ENCODE measurements around the gene SCAF11. TPM values are rescaled to one million over a fixed set of nuclear protein-coding genes. Genes with fewer than 3 reads are reported as not detected.

Gene SCAF11
- total RNA-seq, 1 donor from 2014 or later, result 152 TPM

- DNase-seq (ENCODE audit: low spot score), result no peak
- H3K27ac Mint-ChIP-seq, result no peak overlapping the region
- no peak overlapping the region for H3K27ac ChIP-seq
- no peak overlapping the region for H3K4me3 ChIP-seq
- peaks cover 31% of the 10 kb centered on the region for H3K36me3 Mint-ChIP-seq
- no peak overlapping the region for H3K9ac ChIP-seq
- peaks cover under 1% of the 10 kb centered on the region for H3K4me1 ChIP-seq
- no peaks in the 10 kb centered on the region for H3K27me3 Mint-ChIP-seq (ENCODE audit: insufficient read depth, low read depth)
- no peak overlapping the region for H3K4me2 ChIP-seq
- H3K9me3 ChIP-seq (ENCODE audit: low read depth), result peaks cover 6% of the 10 kb centered on the region
- no peak overlapping the region for H3K4me3 Mint-ChIP-seq
- no peaks in the 10 kb centered on the region for H3K27me3 ChIP-seq
- no peaks in the 10 kb centered on the region for H3K79me2 ChIP-seq (ENCODE audit: low read depth)
- H2AFZ ChIP-seq (replicated peaks), result no peak overlapping the region
- H3K9me3 Mint-ChIP-seq, result peaks cover 5% of the 10 kb centered on the region
- no peaks in the 10 kb centered on the region for H4K20me1 ChIP-seq (ENCODE audit: low read depth)
- no peaks in the 10 kb centered on the region for H3K4me1 Mint-ChIP-seq
- H3K36me3 ChIP-seq, result peaks cover 17% of the 10 kb centered on the region
- H3F3A ChIP-seq (ENCODE audit: low read depth), result peaks cover 8% of the 10 kb centered on the region
- TF ChIP-seq EZH2phosphoT487 (IDR thresholded peaks at IDR 0.05), result no peak
- TF ChIP-seq, protein P1, sequence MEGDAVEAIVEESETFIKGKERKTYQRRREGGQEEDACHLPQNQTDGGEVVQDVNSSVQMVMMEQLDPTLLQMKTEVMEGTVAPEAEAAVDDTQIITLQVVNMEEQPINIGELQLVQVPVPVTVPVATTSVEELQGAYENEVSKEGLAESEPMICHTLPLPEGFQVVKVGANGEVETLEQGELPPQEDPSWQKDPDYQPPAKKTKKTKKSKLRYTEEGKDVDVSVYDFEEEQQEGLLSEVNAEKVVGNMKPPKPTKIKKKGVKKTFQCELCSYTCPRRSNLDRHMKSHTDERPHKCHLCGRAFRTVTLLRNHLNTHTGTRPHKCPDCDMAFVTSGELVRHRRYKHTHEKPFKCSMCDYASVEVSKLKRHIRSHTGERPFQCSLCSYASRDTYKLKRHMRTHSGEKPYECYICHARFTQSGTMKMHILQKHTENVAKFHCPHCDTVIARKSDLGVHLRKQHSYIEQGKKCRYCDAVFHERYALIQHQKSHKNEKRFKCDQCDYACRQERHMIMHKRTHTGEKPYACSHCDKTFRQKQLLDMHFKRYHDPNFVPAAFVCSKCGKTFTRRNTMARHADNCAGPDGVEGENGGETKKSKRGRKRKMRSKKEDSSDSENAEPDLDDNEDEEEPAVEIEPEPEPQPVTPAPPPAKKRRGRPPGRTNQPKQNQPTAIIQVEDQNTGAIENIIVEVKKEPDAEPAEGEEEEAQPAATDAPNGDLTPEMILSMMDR (IDR thresholded peaks at IDR 0.05), result no peak
- TF ChIP-seq EZH2 (IDR thresholded peaks at IDR 0.05), result no peak
Measured at GRCh38 chr12:45887544-45887943, 102.8 kb downstream of the SCAF11 start.

DNA sequence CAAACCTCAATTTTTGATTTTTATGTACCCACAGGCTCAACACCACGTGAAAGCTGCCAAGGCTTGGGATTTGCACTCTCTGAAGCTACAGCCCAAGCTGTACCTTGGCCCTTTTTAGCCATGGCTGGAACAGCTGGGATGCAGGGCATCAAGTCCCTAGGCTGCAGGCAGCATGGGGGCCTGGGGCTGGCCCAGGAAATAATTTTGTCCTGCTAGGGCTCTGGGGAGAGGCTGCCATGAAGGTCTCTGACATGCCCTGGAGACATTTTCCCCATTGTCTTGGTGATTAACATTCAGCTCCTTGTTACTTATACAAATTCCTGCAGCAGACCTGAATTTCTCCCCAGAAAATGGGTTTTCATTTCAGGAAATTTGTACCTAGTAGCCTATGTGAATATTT is 103.7 kb downstream of the SCAF11 start:
- Histone ChIP-seq H3K4me2 (no peak overlapping the region), H3K27ac (no peak overlapping the region), H3K9me3 (ENCODE audit: low read depth) (peaks cover 6% of the 10 kb centered on the region), H4K20me1 (ENCODE audit: low read depth) (no peaks in the 10 kb centered on the region), H2AFZ (replicated peaks) (no peak overlapping the region), H3K27me3 (no peaks in the 10 kb centered on the region), H3K79me2 (ENCODE audit: low read depth) (no peaks in the 10 kb centered on the region), H3K4me1 (no peaks in the 10 kb centered on the region), H3K36me3 (peaks cover 13% of the 10 kb centered on the region), H3F3A (ENCODE audit: low read depth) (peaks cover 6% of the 10 kb centered on the region), H3K4me3 (no peak overlapping the region), H3K9ac (no peak overlapping the region)
- Mint-ChIP-seq H3K27me3 (ENCODE audit: insufficient read depth, low read depth) (no peaks in the 10 kb centered on the region), H3K27ac (no peak overlapping the region), H3K4me3 (no peak overlapping the region), H3K36me3 (peaks cover 36% of the 10 kb centered on the region), H3K4me1 (no peaks in the 10 kb centered on the region), H3K9me3 (peaks cover 5% of the 10 kb centered on the region)
- TF ChIP-seq, protein P1 (IDR thresholded peaks at IDR 0.05), result no peak
- no peak for TF ChIP-seq EZH2 (IDR thresholded peaks at IDR 0.05)
- no peak for DNase-seq (ENCODE audit: low spot score)

DNA sequence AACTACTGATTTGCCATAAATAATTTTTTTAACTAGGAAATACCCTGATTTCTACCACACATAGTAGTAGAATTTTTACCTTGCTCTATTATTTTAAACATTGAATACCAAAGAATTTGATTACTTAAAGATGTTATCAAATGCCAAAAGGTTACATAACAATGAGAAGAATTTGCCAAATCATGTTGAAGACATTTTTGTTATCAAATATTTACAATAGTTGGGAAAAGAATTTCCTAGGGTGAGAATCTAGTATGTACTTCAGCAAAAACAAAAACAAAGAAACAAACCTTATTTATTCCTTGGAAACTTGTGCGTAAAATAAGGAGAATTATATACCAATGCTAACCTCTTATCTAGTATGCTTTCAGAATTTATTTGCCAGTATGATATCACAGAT is 107.2 kb downstream of the SCAF11 start:
- Mint-ChIP-seq H3K4me3 (no peak overlapping the region), H3K27me3 (ENCODE audit: insufficient read depth, low read depth) (no peaks in the 10 kb centered on the region), H3K36me3 (peaks cover 46% of the 10 kb centered on the region), H3K4me1 (no peaks in the 10 kb centered on the region), H3K9me3 (peaks cover 5% of the 10 kb centered on the region), H3K27ac (no peak overlapping the region)
- no peak for TF ChIP-seq EZH2 (IDR thresholded peaks at IDR 0.05)
- Histone ChIP-seq H4K20me1 (ENCODE audit: low read depth) (peaks cover 5% of the 10 kb centered on the region), H3K27me3 (no peaks in the 10 kb centered on the region), H3K27ac (no peak overlapping the region), H3K36me3 (peaks cover 13% of the 10 kb centered on the region), H3K4me1 (no peaks in the 10 kb centered on the region), H2AFZ (replicated peaks) (no peak overlapping the region), H3K79me2 (ENCODE audit: low read depth) (peaks cover 9% of the 10 kb centered on the region), H3K9me3 (ENCODE audit: low read depth) (peaks cover 6% of the 10 kb centered on the region), H3K9ac (no peak overlapping the region), H3K4me2 (no peak overlapping the region), H3K4me3 (no peak overlapping the region), H3F3A (ENCODE audit: low read depth) (no peaks in the 10 kb centered on the region)
- no peak for DNase-seq (ENCODE audit: low spot score)

- peaks cover 14% of the 10 kb centered on the region for H3K79me2 ChIP-seq (ENCODE audit: low read depth)
- no peaks in the 10 kb centered on the region for H3F3A ChIP-seq (ENCODE audit: low read depth)
- TF ChIP-seq EZH2phosphoT487 (IDR thresholded peaks at IDR 0.05) (no peak), EZH2 (IDR thresholded peaks at IDR 0.05) (no peak)
- TF ChIP-seq, protein P1 (IDR thresholded peaks at IDR 0.05), result no peak
Measured at GRCh38 chr12:45880533-45880932, 109.8 kb downstream of the SCAF11 start.

More at GRCh38 chr12:45880533-45880932, 109.8 kb downstream of the SCAF11 start:
- Histone ChIP-seq H2AFZ (replicated peaks) (no peak overlapping the region), H3K4me3 (no peak overlapping the region), H3K4me2 (no peak overlapping the region), H3K27ac (no peak overlapping the region), H3K9me3 (ENCODE audit: low read depth) (peaks cover 6% of the 10 kb centered on the region), H3K27me3 (no peaks in the 10 kb centered on the region), H3K9ac (no peak overlapping the region), H3K4me1 (no peaks in the 10 kb centered on the region), H3K36me3 (peaks cover 13% of the 10 kb centered on the region), H4K20me1 (ENCODE audit: low read depth) (peaks cover 5% of the 10 kb centered on the region)
- H3K36me3 Mint-ChIP-seq, result peaks cover 50% of the 10 kb centered on the region
- no peak for DNase-seq (ENCODE audit: low spot score)
- peaks cover 8% of the 10 kb centered on the region for H3K9me3 Mint-ChIP-seq
- H3K27ac Mint-ChIP-seq, result no peak overlapping the region
- no peak overlapping the region for H3K4me3 Mint-ChIP-seq
- H3K27me3 Mint-ChIP-seq (ENCODE audit: insufficient read depth, low read depth), result no peaks in the 10 kb centered on the region
- no peaks in the 10 kb centered on the region for H3K4me1 Mint-ChIP-seq

Measured in neural progenitor cell (in vitro differentiated cells).